Vagina (tissue), 2 donors: Measurements from ENCODE around the gene EHBP1. TPM values are rescaled to one million over a fixed set of nuclear protein-coding genes. Genes with fewer than 3 reads are reported as not detected.

Experiments used
- DNase-seq, 2 donors: peaks; one replicate each; pipeline ENCODE4 v3.0.0-alpha.2; 2017; ENCODE audit errors: extremely low spot score in 2 of 2
- H3K27ac ChIP-seq: fragments of 200-600 bp; sonication (generic); one replicate; pipeline ENCODE4 v1.5.1; 2019
- H3K27me3 ChIP-seq: fragments of 200-600 bp; sonication (generic); one replicate; pipeline ENCODE4 v1.5.1; 2019
- H3K36me3 ChIP-seq, 2 donors: fragments of 200-600 bp; sonication (generic); one replicate each; pipeline ENCODE4 v1.5.1; 2017 to 2019
- H3K4me1 ChIP-seq: fragments of 200-600 bp; sonication (generic); one replicate; pipeline ENCODE4 v1.5.1; 2019
- H3K4me3 ChIP-seq, 2 donors: fragments of 200-600 bp; sonication (generic); 1 replicate in 1 of 2; 2 replicates in 1 of 2; pipeline ENCODE4 v1.5.1; 2016 to 2019
- H3K9me3 ChIP-seq: fragments of 200-600 bp; sonication (generic); one replicate; pipeline ENCODE4 v1.5.1; 2019
- POLR2A ChIP-seq, 2 donors: fragments of 450-650 bp; IDR thresholded peaks; one replicate each; pipeline ENCODE4 v1.6.1; 2017; ENCODE audit warnings: antibody characterized with exemption in 2 of 2, mild to moderate bottlenecking in 2 of 2, moderate library complexity in 2 of 2
- POLR2AphosphoS5 ChIP-seq, 2 donors: sonication (generic); formaldehyde crosslinking; IDR thresholded peaks; one replicate each; pipeline ENCODE4 v1.9.0; 2017; ENCODE audit warnings: antibody characterized with exemption in 2 of 2, mild to moderate bottlenecking in 2 of 2, low read depth in 1 of 2; ENCODE audit not compliant: insufficient read depth in 1 of 2
- intact Hi-C: fragments of 100-400 bp; cut with DNase I; formaldehyde crosslinking; loops from one replicate; pipeline ENCODE4 v1.15.1; 2023
- total RNA-seq: library from RNA; depleted of rRNA; stranded (reverse); fragments of >200 nt; gene quantifications from one replicate; pipeline ENCODE4 v1.2.3, GENCODE V29; 2016
- TF ChIP-seq, protein P1 (sequence below), 3 experiments: fragments of 450-650 bp in 2 of 3; fragments of 200-600 bp in 1 of 3; sonication (generic) in 1 of 3; IDR thresholded peaks; one replicate each; pipeline ENCODE4 v1.5.1; 2017 to 2019; ENCODE audit warnings: antibody characterized with exemption in 3 of 3, mild to moderate bottlenecking in 2 of 3, moderate library complexity in 2 of 3

Gene EHBP1
- total RNA-seq, 1 donor from 2014 or later = 97.7 TPM

DNA sequence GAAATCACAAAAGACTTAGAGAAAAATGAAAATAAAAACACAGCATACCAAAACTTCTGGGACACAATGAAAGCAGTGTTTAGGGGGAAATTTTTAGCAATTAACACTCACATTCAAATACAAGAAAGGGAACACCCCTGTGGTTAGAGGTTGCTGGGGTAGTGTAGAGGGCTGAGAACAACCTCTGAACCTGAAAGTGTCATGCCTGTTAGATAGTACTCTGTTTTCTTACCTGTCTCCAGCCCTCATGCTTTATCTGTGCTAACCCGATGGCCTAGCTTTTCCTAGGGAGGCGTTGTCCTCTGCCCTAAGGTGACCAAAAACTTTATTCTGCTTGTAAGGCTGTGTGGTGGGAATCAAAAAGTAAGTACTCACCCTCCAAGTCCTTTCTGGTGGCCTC is 222.5 kb downstream of the EHBP1 start:
- intact Hi-C loops = no loop called here
- DNase-seq = no peak
- Histone ChIP-seq H3K9me3 (no peaks in the 10 kb centered on the region), H3K27me3 (no peaks in the 10 kb centered on the region), H3K27ac (no peak overlapping the region), H3K4me3 (no peak overlapping the region), H3K36me3 (no peaks in the 10 kb centered on the region), H3K4me1 (no peaks in the 10 kb centered on the region)
- no peak for TF ChIP-seq POLR2A (IDR thresholded peaks at IDR 0.05)
- no peak for TF ChIP-seq POLR2AphosphoS5 (IDR thresholded peaks at IDR 0.05; ENCODE audit: insufficient read depth in 1 of 2, low read depth in 1 of 2)
- TF ChIP-seq, protein P1, sequence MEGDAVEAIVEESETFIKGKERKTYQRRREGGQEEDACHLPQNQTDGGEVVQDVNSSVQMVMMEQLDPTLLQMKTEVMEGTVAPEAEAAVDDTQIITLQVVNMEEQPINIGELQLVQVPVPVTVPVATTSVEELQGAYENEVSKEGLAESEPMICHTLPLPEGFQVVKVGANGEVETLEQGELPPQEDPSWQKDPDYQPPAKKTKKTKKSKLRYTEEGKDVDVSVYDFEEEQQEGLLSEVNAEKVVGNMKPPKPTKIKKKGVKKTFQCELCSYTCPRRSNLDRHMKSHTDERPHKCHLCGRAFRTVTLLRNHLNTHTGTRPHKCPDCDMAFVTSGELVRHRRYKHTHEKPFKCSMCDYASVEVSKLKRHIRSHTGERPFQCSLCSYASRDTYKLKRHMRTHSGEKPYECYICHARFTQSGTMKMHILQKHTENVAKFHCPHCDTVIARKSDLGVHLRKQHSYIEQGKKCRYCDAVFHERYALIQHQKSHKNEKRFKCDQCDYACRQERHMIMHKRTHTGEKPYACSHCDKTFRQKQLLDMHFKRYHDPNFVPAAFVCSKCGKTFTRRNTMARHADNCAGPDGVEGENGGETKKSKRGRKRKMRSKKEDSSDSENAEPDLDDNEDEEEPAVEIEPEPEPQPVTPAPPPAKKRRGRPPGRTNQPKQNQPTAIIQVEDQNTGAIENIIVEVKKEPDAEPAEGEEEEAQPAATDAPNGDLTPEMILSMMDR (IDR thresholded peaks at IDR 0.05) = no peak

DNA sequence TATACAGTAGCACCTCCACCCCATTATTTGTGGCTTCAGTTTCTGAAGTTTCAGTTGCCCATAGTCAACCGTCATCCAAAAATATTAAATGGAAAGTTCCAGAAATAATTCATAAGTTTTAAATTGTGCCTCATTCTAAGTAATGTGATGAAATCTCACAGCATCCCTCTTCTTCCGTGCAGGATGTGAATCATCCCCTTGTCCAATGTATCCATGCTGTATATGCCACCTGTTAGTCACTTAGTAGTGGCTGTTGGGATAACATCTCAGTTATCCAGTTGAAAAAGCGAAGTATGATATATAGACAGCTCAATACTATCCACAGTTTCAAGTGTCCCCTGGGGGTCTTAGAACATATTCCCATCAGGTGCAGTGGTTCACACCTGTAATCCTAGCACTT is 226.0 kb downstream of the EHBP1 start:
- TF ChIP-seq POLR2AphosphoS5 (IDR thresholded peaks at IDR 0.05; ENCODE audit: insufficient read depth in 1 of 2, low read depth in 1 of 2) = no peak
- TF ChIP-seq, protein P1 (IDR thresholded peaks at IDR 0.05) = no peak
- TF ChIP-seq POLR2A (IDR thresholded peaks at IDR 0.05) = no peak
- intact Hi-C loops = no loop called here
- Histone ChIP-seq H3K27me3 (no peaks in the 10 kb centered on the region), H3K9me3 (no peaks in the 10 kb centered on the region), H3K4me1 (no peaks in the 10 kb centered on the region), H3K4me3 (no peak overlapping the region), H3K36me3 (no peaks in the 10 kb centered on the region), H3K27ac (no peak overlapping the region)
- no peak for DNase-seq

DNA sequence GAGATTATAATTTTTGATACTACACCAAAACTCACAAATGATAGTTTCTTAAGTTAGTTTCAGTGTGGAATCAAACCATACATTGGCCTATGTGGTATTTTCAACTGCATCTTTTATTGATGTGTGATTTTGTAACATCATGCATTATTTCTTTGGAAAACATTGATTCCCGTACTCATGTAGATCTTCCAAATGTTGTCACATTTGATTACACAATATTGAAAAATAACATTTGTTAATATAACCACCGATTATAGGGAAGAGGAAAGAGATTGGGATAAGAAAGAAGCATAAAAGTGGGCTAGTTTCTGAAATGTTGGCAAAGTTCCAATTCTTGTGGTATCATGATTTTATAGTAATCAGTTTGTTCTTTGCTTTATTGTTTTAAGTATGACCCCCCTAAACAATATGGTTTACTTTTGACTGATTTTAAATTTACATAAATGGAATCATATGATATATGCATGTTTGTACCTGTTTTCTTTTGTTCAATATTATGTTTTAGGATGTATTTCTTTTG is 227.9 kb downstream of the EHBP1 start:
- DNase-seq = no peak
- Histone ChIP-seq H3K4me1 (no peaks in the 10 kb centered on the region), H3K9me3 (no peaks in the 10 kb centered on the region), H3K27ac (no peak overlapping the region), H3K4me3 (no peak overlapping the region), H3K36me3 (no peaks in the 10 kb centered on the region), H3K27me3 (no peaks in the 10 kb centered on the region)
- intact Hi-C loops = no loop called here
- TF ChIP-seq POLR2A (IDR thresholded peaks at IDR 0.05) (no peak), POLR2AphosphoS5 (IDR thresholded peaks at IDR 0.05; ENCODE audit: insufficient read depth in 1 of 2, low read depth in 1 of 2) (no peak)
- TF ChIP-seq, protein P1 (IDR thresholded peaks at IDR 0.05) = no peak

DNA sequence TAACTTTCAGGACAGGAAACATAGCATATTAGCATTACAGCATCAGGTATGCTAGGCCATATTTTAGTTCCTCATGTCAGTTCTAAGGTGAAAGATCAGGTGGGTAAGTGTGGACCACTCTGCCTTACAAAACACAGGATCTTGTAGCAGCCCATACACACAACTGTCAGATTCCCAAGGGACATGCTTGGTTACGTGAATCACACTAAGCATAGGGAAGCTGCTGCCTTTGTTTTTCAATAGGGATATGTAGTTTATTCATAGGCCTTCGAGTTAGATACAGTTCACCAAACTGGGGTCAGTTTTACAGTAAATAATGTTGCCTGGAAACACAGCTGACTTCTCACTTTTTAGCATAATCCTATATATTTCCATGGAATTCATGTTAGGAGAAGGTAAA is 229.0 kb downstream of the EHBP1 start:
- no peaks in the 10 kb centered on the region for H3K9me3 ChIP-seq
- intact Hi-C loops = no loop called here
- TF ChIP-seq, protein P1 (IDR thresholded peaks at IDR 0.05) = no peak
- TF ChIP-seq POLR2AphosphoS5 (IDR thresholded peaks at IDR 0.05; ENCODE audit: insufficient read depth in 1 of 2, low read depth in 1 of 2) = no peak
- TF ChIP-seq POLR2A (IDR thresholded peaks at IDR 0.05) = no peak
- no peaks in the 10 kb centered on the region for H3K27me3 ChIP-seq
- H3K27ac ChIP-seq = no peak overlapping the region
- no peak overlapping the region for H3K4me3 ChIP-seq
- DNase-seq = no peak
- H3K4me1 ChIP-seq = no peaks in the 10 kb centered on the region
- no peaks in the 10 kb centered on the region for H3K36me3 ChIP-seq

DNA sequence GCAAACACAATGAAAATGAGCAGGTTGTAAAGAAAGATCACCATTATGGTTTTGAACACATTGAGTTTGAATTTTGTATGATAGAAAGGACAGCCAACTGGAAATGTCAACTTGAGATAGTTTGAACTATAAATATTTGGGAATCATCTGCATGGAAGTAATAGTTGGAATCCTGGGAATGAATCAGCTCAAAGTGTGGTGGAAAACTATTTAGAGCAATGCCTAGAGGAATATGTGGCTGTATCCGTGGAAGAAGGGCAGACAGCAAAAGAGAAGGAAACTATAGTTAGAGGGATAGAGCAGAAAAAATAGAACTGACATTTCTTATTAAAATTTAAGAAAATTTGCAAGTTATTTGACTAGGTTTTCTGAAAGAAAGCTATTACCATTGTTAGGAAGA is 232.6 kb downstream of the EHBP1 start:
- TF ChIP-seq POLR2AphosphoS5 (IDR thresholded peaks at IDR 0.05; ENCODE audit: insufficient read depth in 1 of 2, low read depth in 1 of 2) (no peak), POLR2A (IDR thresholded peaks at IDR 0.05) (no peak)
- TF ChIP-seq, protein P1 (IDR thresholded peaks at IDR 0.05) = no peak
- Histone ChIP-seq H3K27ac (no peak overlapping the region), H3K4me3 (no peak overlapping the region), H3K4me1 (no peaks in the 10 kb centered on the region), H3K27me3 (no peaks in the 10 kb centered on the region), H3K9me3 (no peaks in the 10 kb centered on the region), H3K36me3 (no peaks in the 10 kb centered on the region)
- DNase-seq = no peak
- intact Hi-C loops = no loop called here
